ENCODE results near the gene FAR2.

The FAR2 gene

GRCh38 chr12:29220632-29221336 lies 71.7 kb downstream of the FAR2 start:
- POLR2A ChIA-PET, result no interaction called here
- TF ChIP-seq CTCF (IDR thresholded peaks at IDR 0.05; ENCODE audit: insufficient read depth, low read length, missing control alignments), result no peak
- CTCF ChIA-PET, result interaction anchor here (1.4 kb wide), 1 partner anchor 9 kb away, joined by 3 read pairs; no protein-coding TSS in a partner anchor
- H3K4me3 ChIP-seq (ENCODE audit: low read depth, low read length), result no peak overlapping the region
- DNase-seq (ENCODE audit: low read depth, low spot score), result no peak

GRCh38 chr12:29222200-29222599 lies 73.1 kb downstream of the FAR2 start:
- no peak overlapping the region for H3K4me3 ChIP-seq (ENCODE audit: low read depth, low read length)
- CTCF ChIA-PET, result interaction anchor here (1.3 kb wide), 1 partner anchor 9 kb away, joined by 3 read pairs; no protein-coding TSS in a partner anchor
- no peak for DNase-seq (ENCODE audit: low read depth, low spot score)
- TF ChIP-seq CTCF (IDR thresholded peaks at IDR 0.05; ENCODE audit: insufficient read depth, low read length, missing control alignments), result no peak
- POLR2A ChIA-PET, result no interaction called here

- TF ChIP-seq CTCF (IDR thresholded peaks at IDR 0.05; ENCODE audit: insufficient read depth, low read length, missing control alignments), result no peak
- DNase-seq (ENCODE audit: low read depth, low spot score), result no peak
- POLR2A ChIA-PET, result no interaction called here
- H3K4me3 ChIP-seq (ENCODE audit: low read depth, low read length), result no peak overlapping the region
- CTCF ChIA-PET, result interaction anchor here (1.1 to 1.3 kb wide), 2 partner anchors 10 to 94 kb away, joined by 3 to 4 read pairs; no protein-coding TSS in a partner anchor
Measured at GRCh38 chr12:29223426-29223825, 74.3 kb downstream of the FAR2 start.

- no peak for DNase-seq (ENCODE audit: low read depth, low spot score)
- ChIA-PET POLR2A (no interaction called here), CTCF (no interaction called here)
- H3K4me3 ChIP-seq (ENCODE audit: low read depth, low read length), result no peak overlapping the region
- TF ChIP-seq CTCF (IDR thresholded peaks at IDR 0.05; ENCODE audit: insufficient read depth, low read length, missing control alignments), result no peak
Measured at GRCh38 chr12:29223956-29224543, 75.0 kb downstream of the FAR2 start.

GRCh38 chr12:29224572-29224971 lies 75.5 kb downstream of the FAR2 start:
- POLR2A ChIA-PET, result no interaction called here
- CTCF ChIA-PET, result interaction anchor here (0.9 kb wide), 1 partner anchor 15 kb away, joined by 3 read pairs; no protein-coding TSS in a partner anchor

More at GRCh38 chr12:29224572-29224971, 75.5 kb downstream of the FAR2 start:
- DNase-seq (ENCODE audit: low read depth, low spot score), result peak; percentile 55
- H3K4me3 ChIP-seq (ENCODE audit: low read depth, low read length), result no peak overlapping the region
- TF ChIP-seq CTCF (IDR thresholded peaks at IDR 0.05; ENCODE audit: insufficient read depth, low read length, missing control alignments), result no peak
